Measurements from ENCODE around the gene ACY1. TPM values are rescaled to one million over a fixed set of nuclear protein-coding genes. Genes with fewer than 3 reads are reported as not detected.

ACY1 gene
- total and polyA plus RNA-seq, 2 of the 13 experiments (the other 11 are each of a cell fraction or from before 2014, with no cell fraction given), result 113 to 162 TPM

- TF ChIP-seq ZNF512 (CRISPR knock-in tag; IDR thresholded peaks at IDR 0.05) (no peak), SP140L (CRISPR knock-in tag; IDR thresholded peaks at IDR 0.05; ENCODE audit: borderline replicate concordance) (no peak), RNF2 (conservative IDR thresholded peaks at IDR 0.05; ENCODE audit: low read depth) (no peak), RBFOX2 (IDR thresholded peaks at IDR 0.05; ENCODE audit: low read depth, low read length) (peak; percentile 80), ZNF34 (CRISPR knock-in tag; IDR thresholded peaks at IDR 0.05; ENCODE audit: borderline replicate concordance) (peak; percentile 37; the same call in 1 of the 2 replicates), ZNF619 (CRISPR knock-in tag; IDR thresholded peaks at IDR 0.05) (no peak), CAMTA2 (CRISPR knock-in tag; IDR thresholded peaks at IDR 0.05; ENCODE audit: borderline replicate concordance) (no peak), ZNF124 (CRISPR knock-in tag; IDR thresholded peaks at IDR 0.05) (0 out of 2 replicates have a peak, but pooled peaks have one; percentile 15), SP2 (CRISPR knock-in tag; IDR thresholded peaks at IDR 0.05) (peak; percentile 7; the same call in 1 of the 2 replicates), CREBL2 (CRISPR knock-in tag; IDR thresholded peaks at IDR 0.05; ENCODE audit: borderline replicate concordance) (no peak), RXRB (CRISPR knock-in tag; IDR thresholded peaks at IDR 0.05; ENCODE audit: borderline replicate concordance) (no peak), ZNF879 (CRISPR knock-in tag; IDR thresholded peaks at IDR 0.05) (no peak), ZBTB1 (CRISPR knock-in tag; IDR thresholded peaks at IDR 0.05; ENCODE audit: borderline replicate concordance) (no peak), ZNF225 (CRISPR knock-in tag; IDR thresholded peaks at IDR 0.05) (0 out of 2 replicates have a peak, but pooled peaks have one; percentile 56), ZNF292 (CRISPR knock-in tag; IDR thresholded peaks at IDR 0.05; ENCODE audit: borderline replicate concordance, low read depth) (no peak), ZNF772 (CRISPR knock-in tag; IDR thresholded peaks at IDR 0.05) (no peak), NR2F2 (IDR thresholded peaks at IDR 0.05; ENCODE audit: borderline replicate concordance, low read depth) (no peak)
- TF ChIP-seq, protein P1, sequence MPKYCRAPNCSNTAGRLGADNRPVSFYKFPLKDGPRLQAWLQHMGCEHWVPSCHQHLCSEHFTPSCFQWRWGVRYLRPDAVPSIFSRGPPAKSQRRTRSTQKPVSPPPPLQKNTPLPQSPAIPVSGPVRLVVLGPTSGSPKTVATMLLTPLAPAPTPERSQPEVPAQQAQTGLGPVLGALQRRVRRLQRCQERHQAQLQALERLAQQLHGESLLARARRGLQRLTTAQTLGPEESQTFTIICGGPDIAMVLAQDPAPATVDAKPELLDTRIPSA (CRISPR knock-in tag; IDR thresholded peaks at IDR 0.05; ENCODE audit: borderline replicate concordance), result no peak
- TF ChIP-seq, protein P2, sequence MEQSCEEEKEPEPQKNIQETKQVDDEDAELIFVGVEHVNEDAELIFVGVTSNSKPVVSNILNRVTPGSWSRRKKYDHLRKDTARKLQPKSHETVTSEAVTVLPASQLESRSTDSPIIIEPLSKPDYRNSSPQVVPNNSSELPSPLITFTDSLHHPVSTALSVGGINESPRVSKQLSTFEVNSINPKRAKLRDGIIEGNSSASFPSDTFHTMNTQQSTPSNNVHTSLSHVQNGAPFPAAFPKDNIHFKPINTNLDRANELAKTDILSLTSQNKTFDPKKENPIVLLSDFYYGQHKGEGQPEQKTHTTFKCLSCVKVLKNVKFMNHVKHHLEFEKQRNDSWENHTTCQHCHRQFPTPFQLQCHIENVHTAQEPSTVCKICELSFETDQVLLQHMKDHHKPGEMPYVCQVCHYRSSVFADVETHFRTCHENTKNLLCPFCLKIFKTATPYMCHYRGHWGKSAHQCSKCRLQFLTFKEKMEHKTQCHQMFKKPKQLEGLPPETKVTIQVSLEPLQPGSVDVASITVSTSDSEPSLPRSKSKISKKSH (CRISPR knock-in tag; IDR thresholded peaks at IDR 0.05; ENCODE audit: borderline replicate concordance), result no peak
- TF ChIP-seq, protein P3, sequence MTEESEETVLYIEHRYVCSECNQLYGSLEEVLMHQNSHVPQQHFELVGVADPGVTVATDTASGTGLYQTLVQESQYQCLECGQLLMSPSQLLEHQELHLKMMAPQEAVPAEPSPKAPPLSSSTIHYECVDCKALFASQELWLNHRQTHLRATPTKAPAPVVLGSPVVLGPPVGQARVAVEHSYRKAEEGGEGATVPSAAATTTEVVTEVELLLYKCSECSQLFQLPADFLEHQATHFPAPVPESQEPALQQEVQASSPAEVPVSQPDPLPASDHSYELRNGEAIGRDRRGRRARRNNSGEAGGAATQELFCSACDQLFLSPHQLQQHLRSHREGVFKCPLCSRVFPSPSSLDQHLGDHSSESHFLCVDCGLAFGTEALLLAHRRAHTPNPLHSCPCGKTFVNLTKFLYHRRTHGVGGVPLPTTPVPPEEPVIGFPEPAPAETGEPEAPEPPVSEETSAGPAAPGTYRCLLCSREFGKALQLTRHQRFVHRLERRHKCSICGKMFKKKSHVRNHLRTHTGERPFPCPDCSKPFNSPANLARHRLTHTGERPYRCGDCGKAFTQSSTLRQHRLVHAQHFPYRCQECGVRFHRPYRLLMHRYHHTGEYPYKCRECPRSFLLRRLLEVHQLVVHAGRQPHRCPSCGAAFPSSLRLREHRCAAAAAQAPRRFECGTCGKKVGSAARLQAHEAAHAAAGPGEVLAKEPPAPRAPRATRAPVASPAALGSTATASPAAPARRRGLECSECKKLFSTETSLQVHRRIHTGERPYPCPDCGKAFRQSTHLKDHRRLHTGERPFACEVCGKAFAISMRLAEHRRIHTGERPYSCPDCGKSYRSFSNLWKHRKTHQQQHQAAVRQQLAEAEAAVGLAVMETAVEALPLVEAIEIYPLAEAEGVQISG (CRISPR knock-in tag; IDR thresholded peaks at IDR 0.05), result peak; percentile 40; the same call in 1 of the 2 replicates
- TF ChIP-seq, protein P4, sequence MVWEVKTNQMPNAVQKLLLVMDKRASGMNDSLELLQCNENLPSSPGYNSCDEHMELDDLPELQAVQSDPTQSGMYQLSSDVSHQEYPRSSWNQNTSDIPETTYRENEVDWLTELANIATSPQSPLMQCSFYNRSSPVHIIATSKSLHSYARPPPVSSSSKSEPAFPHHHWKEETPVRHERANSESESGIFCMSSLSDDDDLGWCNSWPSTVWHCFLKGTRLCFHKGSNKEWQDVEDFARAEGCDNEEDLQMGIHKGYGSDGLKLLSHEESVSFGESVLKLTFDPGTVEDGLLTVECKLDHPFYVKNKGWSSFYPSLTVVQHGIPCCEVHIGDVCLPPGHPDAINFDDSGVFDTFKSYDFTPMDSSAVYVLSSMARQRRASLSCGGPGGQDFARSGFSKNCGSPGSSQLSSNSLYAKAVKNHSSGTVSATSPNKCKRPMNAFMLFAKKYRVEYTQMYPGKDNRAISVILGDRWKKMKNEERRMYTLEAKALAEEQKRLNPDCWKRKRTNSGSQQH (CRISPR knock-in tag; IDR thresholded peaks at IDR 0.05; ENCODE audit: low read depth), result peak; percentile 24; the same call in 1 of the 2 replicates
These were observed 15.8 kb upstream of the ACY1 start, which contains the start of gene PCBP4 (continued) for GRCh38 chr3:51967384-51968169.

All from HepG2 (cell line).